Right renal cortex interstitium (tissue), 3 donors: Measurements from ENCODE around the gene ARHGAP32. TPM values are rescaled to one million over a fixed set of nuclear protein-coding genes. Genes with fewer than 3 reads are reported as not detected.
A peak's percentile ranks its signal among the peaks of the same experiment; 100 is the strongest.

Experiments
- DNase-seq, 3 donors: peaks; one replicate each; pipeline ENCODE4 v3.0.0-alpha.2; 2013; ENCODE audit warnings: low read depth in 3 of 3, low spot score in 2 of 3
- polyA plus RNA-seq, 3 donors: library from polyadenylated mRNA; unstranded; fragments of 120-200 nt; gene quantifications; one replicate each; pipeline ENCODE4 v1.2.1, GENCODE V29; 2013; ENCODE audit not compliant: insufficient read length in 3 of 3

The ARHGAP32 gene
- polyA plus RNA-seq, 3 donors, result 14.7 to 15.9 (median 15.8) TPM

- DNase-seq, result peak; percentile 31 to 42 (median 36)
Measured at GRCh38 chr11:129117595-129118350, 74.4 kb downstream of the ARHGAP32 start.

DNA sequence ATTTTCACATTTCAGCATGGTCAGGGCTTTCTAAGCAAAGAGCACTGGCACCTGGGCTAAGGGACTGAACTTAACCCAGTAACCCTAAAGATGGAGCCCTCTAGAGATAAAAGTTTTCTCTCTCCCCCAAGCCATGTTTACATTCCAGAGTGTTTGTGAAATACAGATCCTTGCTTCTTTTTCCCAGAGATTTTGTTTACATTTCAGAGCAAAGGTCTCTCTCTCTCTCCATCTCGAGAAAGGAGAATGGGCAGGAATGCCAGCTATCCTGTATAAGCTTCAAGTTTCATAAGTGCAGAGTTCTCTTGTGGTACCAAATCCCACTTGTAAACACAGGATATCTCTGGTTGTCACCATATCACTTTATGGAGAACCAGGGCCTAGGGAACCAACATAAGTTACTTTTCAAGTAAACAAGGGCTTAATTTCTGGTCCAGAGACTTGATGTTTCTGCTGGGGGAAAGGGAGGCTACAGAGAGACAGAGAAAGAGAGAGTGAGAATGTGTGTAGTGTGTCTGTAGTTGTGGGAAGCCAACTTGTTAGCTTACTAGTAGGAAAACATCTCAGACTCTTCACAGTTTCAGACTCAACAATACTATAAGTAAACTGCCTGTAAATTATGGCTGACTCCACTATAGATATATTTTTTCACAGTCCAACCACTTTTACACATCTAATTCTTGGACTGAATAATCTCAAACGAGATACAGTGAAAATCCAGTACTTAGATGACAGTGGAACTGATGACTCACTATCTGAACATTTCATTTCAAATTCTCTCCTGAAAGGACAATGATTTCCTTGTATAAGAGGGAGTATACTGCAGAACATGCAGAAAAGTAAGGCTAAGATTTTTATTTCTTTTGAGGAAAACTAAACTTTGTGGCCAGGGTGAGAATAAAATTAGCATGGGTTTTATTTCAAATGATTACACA is 76.2 kb downstream of the ARHGAP32 start:
- DNase-seq, result no peak

- DNase-seq, result no peak
Measured at GRCh38 chr11:129109701-129110100, 82.4 kb downstream of the ARHGAP32 start.

- no peak for DNase-seq
Measured at GRCh38 chr11:129106788-129107187, 85.3 kb downstream of the ARHGAP32 start.

GRCh38 chr11:129102756-129103155 is 89.4 kb downstream of the ARHGAP32 start:
- no peak for DNase-seq

- DNase-seq, result no peak
Measured at GRCh38 chr11:129102225-129102624, 89.9 kb downstream of the ARHGAP32 start.

DNA sequence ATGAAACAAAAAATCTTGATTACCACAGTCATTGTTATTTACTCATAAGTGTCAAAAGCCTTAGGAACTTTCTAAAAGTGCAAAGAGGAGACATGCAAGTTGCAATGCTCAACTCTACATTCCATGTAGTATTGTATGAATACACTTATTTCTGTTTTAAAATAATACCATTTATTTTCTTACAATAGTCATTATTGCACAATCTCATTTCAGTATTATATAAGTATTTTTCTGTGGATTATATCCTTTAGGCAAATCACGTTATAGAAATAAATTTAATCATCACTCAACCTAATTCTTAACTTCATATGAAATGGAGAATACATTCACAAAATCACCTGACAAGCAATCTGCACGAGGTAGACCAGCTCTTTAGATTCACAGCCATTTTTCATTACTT is 98.8 kb downstream of the ARHGAP32 start:
- DNase-seq, result no peak

GRCh38 chr11:129090056-129090455 is 102.1 kb downstream of the ARHGAP32 start:
- no peak for DNase-seq

DNA sequence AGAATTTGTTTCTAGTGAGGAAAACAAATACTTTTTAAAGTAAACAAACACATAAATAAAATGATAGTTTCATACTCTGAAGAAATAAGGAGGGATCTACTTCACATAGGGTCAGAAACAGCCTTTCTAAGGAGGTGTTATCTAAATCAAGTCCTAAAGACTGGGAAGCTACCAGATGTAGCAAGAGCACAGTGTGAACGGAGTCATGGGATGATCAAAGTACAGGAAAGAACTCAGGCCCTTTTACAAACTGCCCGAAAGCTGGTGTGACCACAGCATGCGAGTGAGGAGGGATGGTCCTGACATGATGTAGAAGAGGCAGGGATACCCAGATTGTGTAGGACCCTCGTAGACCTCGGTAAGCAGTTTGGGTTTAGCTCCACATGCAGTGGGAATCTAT is 102.8 kb downstream of the ARHGAP32 start:
- DNase-seq, result no peak

DNA sequence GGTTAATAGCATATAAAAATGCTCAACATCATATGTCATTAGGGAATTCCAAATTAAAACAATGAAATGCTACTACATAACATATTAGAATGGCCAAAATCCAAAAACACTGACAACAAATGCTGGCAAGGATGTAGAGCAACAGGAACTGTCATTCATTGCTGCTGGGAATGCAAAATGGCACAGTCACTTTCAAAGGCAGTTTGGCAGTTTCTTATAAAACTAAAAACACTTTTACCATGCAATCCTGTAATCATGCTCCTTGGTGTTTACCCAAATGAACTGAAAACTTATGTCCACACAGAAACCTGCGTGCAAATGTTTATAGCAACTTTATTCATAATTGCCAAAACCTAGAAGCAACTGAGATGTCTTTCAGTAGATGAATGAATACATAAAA is 105.1 kb downstream of the ARHGAP32 start:
- no peak for DNase-seq

DNA sequence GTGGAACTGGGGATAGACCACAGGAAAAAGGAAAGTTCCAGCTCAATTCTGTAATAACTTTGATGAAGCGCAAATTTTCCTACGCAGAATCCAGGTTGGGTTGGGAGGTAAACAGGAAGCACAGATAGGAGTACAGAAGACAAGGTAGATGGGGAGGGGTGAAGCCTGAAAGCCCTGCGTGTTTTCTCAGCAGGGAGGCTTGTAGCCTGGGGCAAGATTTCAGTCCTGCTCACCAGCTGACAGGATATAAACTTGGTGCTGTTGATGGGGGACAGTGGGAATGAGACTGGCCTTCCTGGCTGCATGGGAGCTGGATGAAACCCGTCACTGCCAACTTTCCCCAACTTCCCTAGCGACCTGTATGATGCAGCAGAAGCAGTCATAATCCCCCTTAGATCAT is 114.9 kb downstream of the ARHGAP32 start:
- no peak for DNase-seq

- no peak for DNase-seq
Measured at GRCh38 chr11:129075757-129076156, 116.4 kb downstream of the ARHGAP32 start.

DNA sequence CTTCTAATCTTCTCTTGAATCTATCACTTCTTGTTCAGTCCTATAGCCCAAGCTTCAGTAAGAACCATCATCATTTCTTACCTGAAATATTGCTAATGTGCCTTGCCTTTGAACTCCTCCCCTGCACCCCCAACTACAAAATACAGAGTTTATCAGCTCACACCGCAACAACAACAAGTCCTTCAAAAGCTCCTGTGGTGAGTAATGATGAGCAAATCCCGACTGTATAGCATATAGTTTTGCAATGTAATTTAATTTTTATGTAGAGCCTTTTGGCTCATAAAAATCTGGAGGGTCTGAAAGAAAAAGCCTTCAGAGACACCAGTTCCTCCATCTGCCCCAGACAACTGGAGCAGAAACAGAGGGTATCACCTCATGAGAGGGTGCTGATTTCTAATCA is 124.7 kb downstream of the ARHGAP32 start:
- DNase-seq, result no peak

DNA sequence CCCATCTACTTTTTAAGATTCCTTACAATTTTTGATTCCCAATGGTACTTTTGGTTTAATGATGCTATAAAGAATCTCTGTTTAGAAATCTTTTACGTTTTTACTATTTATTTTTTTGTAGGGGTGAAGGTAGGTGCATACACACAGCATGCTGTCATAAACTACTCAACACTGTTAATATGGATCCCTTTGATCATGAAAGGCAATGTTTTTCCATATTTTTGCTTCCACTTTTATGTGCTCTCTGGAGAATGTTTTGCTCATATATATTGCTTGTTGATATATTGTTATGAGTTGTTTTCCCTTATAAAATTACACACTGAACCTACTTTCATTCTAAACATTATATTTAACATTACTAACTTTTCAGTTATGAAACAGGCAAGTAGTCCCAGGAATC is 125.9 kb downstream of the ARHGAP32 start:
- no peak for DNase-seq

DNA sequence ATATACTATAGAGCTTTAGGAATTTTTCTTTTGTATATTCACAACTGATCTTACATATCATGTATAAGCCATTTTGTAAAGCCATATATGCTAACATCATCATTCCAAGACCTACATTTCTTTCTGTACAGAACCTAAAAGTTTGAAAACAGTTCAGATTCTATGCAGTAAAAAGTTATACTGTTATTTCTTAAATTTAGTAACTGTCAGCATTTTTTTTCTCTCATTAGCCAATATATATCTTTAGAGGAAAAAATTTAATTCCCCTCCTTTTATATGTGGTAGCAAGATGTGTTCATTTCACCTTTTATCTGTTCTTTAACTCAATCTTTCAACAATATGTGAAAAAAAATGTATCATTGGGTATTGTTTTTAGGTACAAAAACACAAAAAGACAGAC is 129.0 kb downstream of the ARHGAP32 start:
- DNase-seq, result no peak

GRCh38 chr11:129061492-129062230 is 130.5 kb downstream of the ARHGAP32 start:
- DNase-seq, result no peak

GRCh38 chr11:129056916-129057315 is 135.2 kb downstream of the ARHGAP32 start:
- no peak for DNase-seq

DNA sequence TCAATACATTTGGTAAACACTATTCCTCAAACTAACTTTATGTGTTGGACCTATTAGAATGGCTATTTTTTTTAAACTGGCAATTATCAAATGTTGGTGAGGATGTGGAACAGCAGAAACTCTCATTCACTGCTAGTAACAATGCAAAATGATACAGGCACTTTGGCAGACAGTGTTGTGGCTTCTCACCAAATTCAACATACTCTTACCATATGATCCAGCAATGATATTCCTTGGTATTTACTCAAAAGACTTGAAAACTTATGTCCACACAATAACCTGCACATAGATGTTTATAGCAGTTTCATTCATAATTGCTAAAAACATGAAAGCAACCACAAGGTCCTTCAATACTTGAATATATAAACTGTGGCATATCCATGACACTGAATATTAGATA is 136.9 kb downstream of the ARHGAP32 start:
- no peak for DNase-seq

GRCh38 chr11:129048911-129049310 is 143.2 kb downstream of the ARHGAP32 start:
- no peak for DNase-seq

DNA sequence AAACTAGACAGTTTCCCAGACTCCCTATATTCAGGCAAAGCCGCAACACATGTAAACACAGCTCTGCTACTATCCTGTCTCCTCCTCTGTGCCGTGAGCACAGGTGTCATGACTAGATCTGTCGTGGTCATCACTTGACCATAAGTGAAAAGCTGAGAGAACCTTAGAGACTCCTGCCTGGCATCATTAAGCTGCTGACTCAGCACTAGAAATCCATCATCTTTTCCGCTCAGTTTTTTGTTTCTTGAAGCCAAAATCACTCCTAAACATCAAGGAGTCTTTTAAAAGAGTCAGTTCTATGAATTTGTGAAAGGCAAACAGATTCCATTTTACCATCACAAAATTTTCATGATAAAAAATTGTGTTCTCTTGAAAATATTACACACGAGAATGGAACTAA is 147.0 kb downstream of the ARHGAP32 start:
- no peak for DNase-seq

DNA sequence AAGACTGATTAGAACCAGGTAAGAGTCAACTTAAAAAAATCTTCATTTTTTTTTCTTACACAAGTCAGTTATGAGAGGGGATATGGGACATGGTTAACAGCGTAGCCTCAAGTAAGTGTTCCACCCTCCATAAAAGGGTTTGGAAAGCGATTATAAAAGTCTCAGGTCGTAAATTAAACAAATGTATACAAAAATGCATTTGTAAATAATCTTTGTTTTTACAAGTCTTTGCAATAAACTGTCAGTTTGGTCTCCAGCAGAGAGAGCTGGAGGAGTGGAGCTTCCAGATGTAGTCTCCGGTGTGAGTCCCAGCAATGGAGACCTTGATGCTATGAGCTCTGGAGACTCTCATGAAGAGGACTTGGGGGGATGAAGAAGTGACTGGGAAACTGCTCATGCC is 149.6 kb downstream of the ARHGAP32 start:
- no peak for DNase-seq
